T-cell (primary cell): ENCODE measurements around the gene RANBP17. TPM values are rescaled to one million over a fixed set of nuclear protein-coding genes. Genes with fewer than 3 reads are reported as not detected.

Experiments used
- ATAC-seq, 4 experiments: fragments of 200-7000 bp in 3 of 4; fragments of 150-1000 bp in 1 of 4; cut with Tn5 transposase; replicated peaks in 1 of 4; 1 replicate in 3 of 4; 2 replicates in 1 of 4; pipeline ENCODE4 v1.10.0; 2021; ENCODE audit warnings: moderate library complexity in 3 of 4, mild to moderate bottlenecking in 2 of 4, moderate number of reproducible peaks in 1 of 4
- CTCF ChIA-PET, 2 donors: fragments of 300-600 bp; sonication (Branson Sonifier 250); formaldehyde crosslinking; loops; one replicate each; lab custom pipeline; 2022; ENCODE audit warnings: antibody characterized with exemption in 2 of 2; lab: Charles Lee
- POLR2A ChIA-PET, 2 donors: fragments of 300-600 bp; sonication (Branson Sonifier 250); formaldehyde crosslinking; loops; one replicate each; lab custom pipeline; 2022; ENCODE audit warnings: antibody characterized with exemption in 2 of 2; lab: Charles Lee
- DNase-seq, 35 experiments: peaks; one replicate each; pipeline versions ENCODE4 v3.0.0 to v3.0.0-alpha.2; 2013 to 2023
- H3K27ac ChIP-seq: one replicate; pipeline ENCODE4 v1.5.1; 2013; ENCODE audit warnings: low read length
- H3K27me3 ChIP-seq, 2 experiments: replicated peaks in 1 of 2; 1 replicate in 1 of 2; 2 replicates in 1 of 2; pipeline versions ENCODE4 v1.6.1 to v1.7.0; 2013; ENCODE audit warnings: low read length in 1 of 2, mixed read lengths in 1 of 2; ENCODE audit not compliant: control insufficient read depth in 2 of 2, insufficient read depth in 2 of 2; ENCODE audit errors: extremely low read depth in 1 of 2
- H3K36me3 ChIP-seq, 2 donors: 1 replicate in 1 of 2; 2 replicates in 1 of 2; pipeline versions ENCODE4 v1.6.1 to v1.7.0; 2013; ENCODE audit warnings: low read length in 1 of 2; ENCODE audit not compliant: control insufficient read depth in 2 of 2, insufficient read depth in 1 of 2; ENCODE audit errors: extremely low read depth in 1 of 2
- H3K4me1 ChIP-seq, 2 experiments: 1 replicate in 1 of 2; 2 replicates in 1 of 2; pipeline versions ENCODE4 v1.6.1 to v1.7.0; 2013; ENCODE audit warnings: low read length in 2 of 2, mixed read lengths in 1 of 2; ENCODE audit not compliant: insufficient read depth in 2 of 2, control insufficient read depth in 1 of 2; ENCODE audit errors: extremely low read depth in 1 of 2
- H3K4me3 ChIP-seq, 2 donors: 1 replicate in 1 of 2; 2 replicates in 1 of 2; pipeline versions ENCODE4 v1.5.1 to v1.7.0; 2013; ENCODE audit warnings: mild to moderate bottlenecking in 2 of 2, low read length in 1 of 2, moderate library complexity in 1 of 2; ENCODE audit not compliant: control insufficient read depth in 1 of 2; ENCODE audit errors: extremely low read depth in 1 of 2
- H3K9me3 ChIP-seq: 2 replicates; pipeline ENCODE4 v1.7.0; 2013
- H3K27ac Mint-ChIP-seq, 2 donors: one replicate each; pipeline ENCODE4 v1.8.0; 2020 to 2021; ENCODE audit warnings: mild to moderate bottlenecking in 2 of 2, mixed read lengths in 2 of 2
- H3K27me3 Mint-ChIP-seq, 2 donors: one replicate each; pipeline ENCODE4 v1.8.0; 2021 to 2022; ENCODE audit warnings: mixed read lengths in 2 of 2
- H3K36me3 Mint-ChIP-seq: one replicate; pipeline ENCODE4 v1.8.0; 2021; ENCODE audit warnings: mixed read lengths
- H3K4me1 Mint-ChIP-seq, 3 donors: one replicate each; pipeline ENCODE4 v1.8.0; 2020 to 2022; ENCODE audit warnings: mixed read lengths in 3 of 3, mild to moderate bottlenecking in 1 of 3
- H3K4me3 Mint-ChIP-seq, 3 donors: one replicate each; pipeline ENCODE4 v1.8.0; 2020 to 2022; ENCODE audit warnings: mild to moderate bottlenecking in 3 of 3, mixed read lengths in 3 of 3, moderate library complexity in 3 of 3
- H3K9me3 Mint-ChIP-seq, 3 donors: one replicate each; pipeline ENCODE4 v1.8.0; 2020 to 2022; ENCODE audit warnings: mixed read lengths in 3 of 3
- WGBS: methylation state at CpG from one replicate; pipeline ENCODE4 v1.1.5; 2013; ENCODE audit warnings: missing lambda C conversion rate; ENCODE audit not compliant: insufficient coverage; 5-methylcytosine and 5-hydroxymethylcytosine counted together
- total RNA-seq, 35 experiments: library from RNA in 6 of 35; stranded (reverse) in 6 of 35; fragments of 120-200 nt in 1 of 35; gene quantifications; one replicate each; pipeline versions ENCODE4 v1.2.1 to v1.2.4 and lab custom pipeline; 2013 to 2026

The RANBP17 gene
- total RNA-seq, 5 donors from 2014 or later (not counting 1 experiment from before 2014, with no cell fraction given) = 0.41 to 0.62 (median 0.58) TPM; not detected in 2

GRCh38 chr5:171093598-171093997 lies 231.8 kb downstream of the RANBP17 start:
- Histone ChIP-seq H3K4me1 (no peaks in the 10 kb centered on the region), H3K9me3 (no peaks in the 10 kb centered on the region), H3K4me3 (no peak overlapping the region), H3K36me3 (no peaks in the 10 kb centered on the region), H3K27me3 (no peaks in the 10 kb centered on the region), H3K27ac (no peak overlapping the region)
- ATAC-seq (no peak), DNase-seq (no peak)
- H3K4me1 Mint-ChIP-seq = no peaks in the 10 kb centered on the region
- peaks cover 5 to 7% (median 7%) of the 10 kb centered on the region in 3 donors for H3K9me3 Mint-ChIP-seq
- no peak overlapping the region for H3K4me3 Mint-ChIP-seq
- no peaks in the 10 kb centered on the region for H3K27me3 Mint-ChIP-seq
- H3K36me3 Mint-ChIP-seq = no peaks in the 10 kb centered on the region
- POLR2A ChIA-PET = no interaction called here
- no peak overlapping the region for H3K27ac Mint-ChIP-seq
- CTCF ChIA-PET = no interaction called here

DNA sequence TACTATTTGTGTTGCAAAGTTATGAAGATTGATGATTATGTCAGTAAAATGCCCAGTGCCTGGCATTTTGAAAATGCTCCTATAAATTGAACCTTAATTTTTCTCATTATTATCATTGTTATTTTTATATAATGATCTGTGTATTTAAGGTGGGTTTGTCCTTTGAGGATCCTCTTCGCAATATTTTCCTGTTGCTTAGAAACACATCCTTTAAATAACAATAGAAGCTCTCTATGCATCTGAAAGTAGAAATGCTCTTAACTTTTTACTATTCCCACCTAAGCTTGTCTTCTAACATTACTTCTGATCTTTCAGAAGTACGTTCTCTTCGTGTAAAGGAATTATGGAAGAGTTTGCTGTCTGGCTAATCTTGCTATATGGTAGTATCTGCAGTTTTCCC lies 232.5 kb downstream of the RANBP17 start:
- no peaks in the 10 kb centered on the region for H3K4me1 ChIP-seq
- POLR2A ChIA-PET = no interaction called here
- Mint-ChIP-seq H3K36me3 (no peaks in the 10 kb centered on the region), H3K27ac (no peak overlapping the region), H3K4me3 (no peak overlapping the region), H3K4me1 (no peaks in the 10 kb centered on the region), H3K27me3 (no peaks in the 10 kb centered on the region), H3K9me3 (peaks cover 7 to 10% (median 7%) of the 10 kb centered on the region in 3 donors)
- no peaks in the 10 kb centered on the region for H3K27me3 ChIP-seq
- H3K4me3 ChIP-seq = no peak overlapping the region
- no peak for ATAC-seq
- CTCF ChIA-PET = no interaction called here
- H3K36me3 ChIP-seq = no peaks in the 10 kb centered on the region
- H3K9me3 ChIP-seq = no peaks in the 10 kb centered on the region
- WGBS = no CpG with 5 or more reads among the region's 3 CpGs
- no peak overlapping the region for H3K27ac ChIP-seq
- DNase-seq = no peak

GRCh38 chr5:171102877-171103610 lies 241.2 kb downstream of the RANBP17 start:
- ChIA-PET CTCF (interaction anchor here in 1 of 2 donors (0.6 kb wide), 1 partner anchor 264 kb away, joined by 3 read pairs; no protein-coding TSS in a partner anchor), POLR2A (no interaction called here)

DNA sequence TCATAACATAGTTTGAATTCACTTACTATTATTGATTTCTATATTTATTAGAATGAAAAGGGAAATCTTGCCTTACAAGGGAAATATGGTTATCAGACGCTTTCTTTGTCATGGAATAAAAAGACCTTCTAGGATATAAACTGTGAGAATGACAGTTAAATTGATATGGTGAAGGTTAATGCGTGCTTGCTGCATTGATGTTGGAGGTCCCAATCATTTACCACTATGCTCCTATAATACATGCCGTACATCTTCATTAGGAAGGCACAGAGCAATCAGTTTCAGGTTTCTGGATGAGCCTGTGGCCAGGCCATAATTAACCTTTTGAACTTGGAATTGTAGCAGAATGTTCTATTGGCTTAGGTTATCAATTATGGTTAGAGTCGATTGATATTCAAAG lies 245.9 kb downstream of the RANBP17 start:
- H3K4me1 Mint-ChIP-seq = no peaks in the 10 kb centered on the region
- no peak overlapping the region for H3K4me3 Mint-ChIP-seq
- peaks cover 0 to 6% (median 5%) of the 10 kb centered on the region in 3 donors for H3K9me3 Mint-ChIP-seq

More at GRCh38 chr5:171102877-171103610, 241.2 kb downstream of the RANBP17 start:
- peaks cover 0 to 3% of the 10 kb centered on the region in 2 donors for H3K27me3 Mint-ChIP-seq
- no peak overlapping the region for H3K27ac ChIP-seq
- DNase-seq = no peak
- peaks cover 0 to 9% of the 10 kb centered on the region in 2 experiments for H3K27me3 ChIP-seq
- ATAC-seq = no peak
- no peaks in the 10 kb centered on the region for H3K36me3 ChIP-seq
- no peak overlapping the region for H3K4me3 Mint-ChIP-seq
- H3K9me3 ChIP-seq = no peaks in the 10 kb centered on the region
- H3K4me3 ChIP-seq = no peak overlapping the region
- peaks cover 0 to 15% (median 5%) of the 10 kb centered on the region in 3 donors for H3K9me3 Mint-ChIP-seq
- H3K36me3 Mint-ChIP-seq = no peaks in the 10 kb centered on the region
- H3K4me1 Mint-ChIP-seq = no peaks in the 10 kb centered on the region
- WGBS = 88% methylated on average over 4 of the region's 11 CpGs
- no peaks in the 10 kb centered on the region for H3K4me1 ChIP-seq
- H3K27ac Mint-ChIP-seq = no peak overlapping the region

DNA sequence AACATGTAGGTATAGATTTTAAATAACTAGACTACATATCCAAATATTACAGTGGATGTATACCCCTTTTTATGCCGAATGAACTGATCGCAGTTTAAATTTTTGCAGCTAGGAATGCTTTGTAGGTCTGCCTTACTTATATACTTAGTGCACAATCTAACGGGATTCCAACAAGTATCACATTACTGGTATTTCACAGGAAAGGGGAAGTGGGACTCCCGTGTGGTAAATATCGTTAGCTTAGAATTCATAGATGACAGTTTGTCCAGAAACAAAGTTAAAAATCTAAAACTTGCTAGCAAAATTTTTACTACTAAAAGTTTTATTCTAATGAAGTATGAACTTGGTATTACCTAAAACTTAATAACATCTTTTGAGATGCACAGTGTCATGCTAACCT lies 253.7 kb downstream of the RANBP17 start:
- no peaks in the 10 kb centered on the region for H3K27me3 Mint-ChIP-seq
- ChIA-PET POLR2A (interaction anchor here in 1 of 2 donors (0.6 kb wide), 1 partner anchor 18 kb away, joined by 3 read pairs; no protein-coding TSS in a partner anchor), CTCF (no interaction called here)
- no peaks in the 10 kb centered on the region for H3K36me3 Mint-ChIP-seq
- H3K9me3 Mint-ChIP-seq = peaks cover 5 to 15% (median 7%) of the 10 kb centered on the region in 3 donors
- H3K4me1 Mint-ChIP-seq = no peaks in the 10 kb centered on the region
- H3K27ac ChIP-seq = no peak overlapping the region
- whole genome bisulfite sequencing = no CpG with 5 or more reads among the region's 5 CpGs
- no peaks in the 10 kb centered on the region for H3K27me3 ChIP-seq
- no peaks in the 10 kb centered on the region for H3K4me1 ChIP-seq
- H3K9me3 ChIP-seq = no peaks in the 10 kb centered on the region
- no peaks in the 10 kb centered on the region for H3K36me3 ChIP-seq
- H3K27ac Mint-ChIP-seq = no peak overlapping the region
- no peak overlapping the region for H3K4me3 ChIP-seq
- no peak for DNase-seq
- no peak overlapping the region for H3K4me3 Mint-ChIP-seq
- ATAC-seq = no peak

More for the DNA sequence above, 245.9 kb downstream of the RANBP17 start:
- Mint-ChIP-seq H3K36me3 (no peaks in the 10 kb centered on the region), H3K27me3 (peaks cover 0 to 2% of the 10 kb centered on the region in 2 donors), H3K27ac (no peak overlapping the region)
- ATAC-seq (no peak), DNase-seq (no peak)
- no peak overlapping the region for H3K27ac ChIP-seq
- no peaks in the 10 kb centered on the region for H3K4me1 ChIP-seq
- CTCF ChIA-PET = no interaction called here
- WGBS = no CpG with 5 or more reads among the region's 4 CpGs
- H3K4me3 ChIP-seq = no peak overlapping the region
- no peaks in the 10 kb centered on the region for H3K36me3 ChIP-seq
- H3K9me3 ChIP-seq = no peaks in the 10 kb centered on the region
- peaks cover 0 to 9% of the 10 kb centered on the region in 2 experiments for H3K27me3 ChIP-seq
- POLR2A ChIA-PET = no interaction called here

DNA sequence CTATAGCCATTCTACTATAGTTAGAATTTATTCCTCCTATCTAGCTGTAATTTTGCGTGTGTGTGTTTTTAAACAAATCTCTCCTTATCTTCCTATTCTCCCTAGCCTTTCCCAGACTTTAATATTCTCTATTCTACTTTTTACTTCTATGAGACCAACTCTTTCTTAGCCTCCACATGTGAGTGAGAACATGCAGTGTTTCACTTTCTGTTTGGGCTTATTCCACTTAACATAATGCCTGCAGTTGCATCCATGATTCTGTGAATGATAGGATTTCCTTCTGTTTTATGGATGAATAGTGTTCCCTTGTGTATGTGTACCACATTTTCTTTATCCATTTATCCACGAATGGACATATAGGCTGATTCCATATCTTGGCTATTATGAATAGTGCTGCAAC lies 254.9 kb downstream of the RANBP17 start:
- no CpG with 5 or more reads among the region's 2 CpGs for WGBS
- no peaks in the 10 kb centered on the region for H3K4me1 ChIP-seq
- no peaks in the 10 kb centered on the region for H3K36me3 ChIP-seq
- no peak overlapping the region for H3K4me3 Mint-ChIP-seq
- no peak overlapping the region for H3K27ac Mint-ChIP-seq
- H3K9me3 Mint-ChIP-seq = peaks cover 5 to 15% (median 9%) of the 10 kb centered on the region in 3 donors
- no peaks in the 10 kb centered on the region for H3K4me1 Mint-ChIP-seq
- H3K27me3 ChIP-seq = peaks cover 0 to 9% of the 10 kb centered on the region in 2 experiments
- CTCF ChIA-PET = no interaction called here
- ATAC-seq = no peak
- no peaks in the 10 kb centered on the region for H3K36me3 Mint-ChIP-seq
- H3K27me3 Mint-ChIP-seq = no peaks in the 10 kb centered on the region
- POLR2A ChIA-PET = no interaction called here
- DNase-seq = no peak
- H3K27ac ChIP-seq = no peak overlapping the region
- H3K9me3 ChIP-seq = no peaks in the 10 kb centered on the region
- no peak overlapping the region for H3K4me3 ChIP-seq
